ENCODE data around the gene MERTK.
"Not testable (repeated sequence)": the region's sequence is repeated elsewhere in the genome, so short reads cannot be mapped to it uniquely, and the experiment has no call there.

MERTK gene

GRCh38 chr2:111897924-111898702, at the start of gene MERTK:
Gene MERTK, plus strand, starts transcription at chr2:111898607. Its CDS starts 129 bp downstream, at chr2:111898736.
- peak; percentile 75 for DNase-seq

GRCh38 chr2:111850646-111851045, 47.8 kb upstream of the MERTK start:
- DNase-seq, result peak; percentile 26

- DNase-seq, result not testable (repeated sequence)
Measured at GRCh38 chr2:111852544-111852943, 45.9 kb upstream of the MERTK start.

GRCh38 chr2:111860005-111860404, 38.4 kb upstream of the MERTK start:
- not testable (repeated sequence) for DNase-seq

- not testable (repeated sequence) for DNase-seq
Measured at GRCh38 chr2:111865124-111865523, 33.3 kb upstream of the MERTK start.

GRCh38 chr2:111872806-111873205, 25.6 kb upstream of the MERTK start:
- DNase-seq, result not testable (repeated sequence)

GRCh38 chr2:111883661-111884591, 14.5 kb upstream of the MERTK start, which contains the start of gene ANAPC1:
Gene ANAPC1, minus strand, starts transcription at chr2:111884193. Its CDS starts 3,368 bp downstream, at chr2:111880825.
- peak; percentile 94 for DNase-seq

GRCh38 chr2:111884592-111884964, 13.8 kb upstream of the MERTK start:
- DNase-seq, result no peak

- no peak for DNase-seq
Measured at GRCh38 chr2:111896024-111896423, 2.4 kb upstream of the MERTK start.

GRCh38 chr2:111896576-111896975, 1.8 kb upstream of the MERTK start:
- DNase-seq, result no peak

GRCh38 chr2:111897630-111897923, 830 bp upstream of the MERTK start:
- no peak for DNase-seq

- no peak for DNase-seq
Measured at GRCh38 chr2:111898703-111899514, 502 bp downstream of the MERTK start.

- DNase-seq, result peak; percentile 39
Measured at GRCh38 chr2:111900859-111901258, 2.5 kb downstream of the MERTK start.

GRCh38 chr2:111903516-111903915, 5.1 kb downstream of the MERTK start:
- no peak for DNase-seq

GRCh38 chr2:111903930-111904439, 5.6 kb downstream of the MERTK start:
- no peak for DNase-seq

- no peak for DNase-seq
Measured at GRCh38 chr2:111904726-111905474, 6.5 kb downstream of the MERTK start.

GRCh38 chr2:111905475-111905869, 7.1 kb downstream of the MERTK start:
- not testable (repeated sequence) for DNase-seq

GRCh38 chr2:111905990-111906735, 7.8 kb downstream of the MERTK start:
- DNase-seq, result no peak

GRCh38 chr2:111908578-111908977, 10.2 kb downstream of the MERTK start:
- no peak for DNase-seq

- no peak for DNase-seq
Measured at GRCh38 chr2:111909079-111909478, 10.7 kb downstream of the MERTK start.

GRCh38 chr2:111909997-111910396, 11.6 kb downstream of the MERTK start:
- not testable (repeated sequence) for DNase-seq

Data from activated CD4-positive, alpha-beta T cell treated with anti-CD3 and anti-CD28 coated beads, Interleukin-2, Interleukin-6, amounts not matched to agents 100 ng/mL and 50 ng/mL, durations not matched to agents 16 hours and 8 hours (primary cell).